ENCODE data around the gene TRIP10.

DNA sequence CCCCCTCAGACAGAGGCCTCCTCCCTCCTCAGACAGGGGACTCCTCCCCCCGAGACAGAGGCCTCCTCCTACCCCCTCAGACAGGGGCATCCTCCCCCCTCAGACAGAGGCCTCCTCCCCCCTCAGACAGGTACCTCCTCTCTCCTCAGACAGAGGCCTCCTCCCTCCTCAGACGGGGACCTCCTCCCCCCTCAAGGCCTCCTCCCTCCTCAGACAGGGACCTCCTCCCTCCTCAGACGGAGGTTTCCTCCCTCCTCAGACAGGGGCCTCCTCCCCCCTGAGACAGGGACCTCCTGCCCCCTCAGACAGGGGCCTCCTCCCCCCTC is 32.9 kb upstream of the TRIP10 start:
- TF ChIP-seq, protein P1, sequence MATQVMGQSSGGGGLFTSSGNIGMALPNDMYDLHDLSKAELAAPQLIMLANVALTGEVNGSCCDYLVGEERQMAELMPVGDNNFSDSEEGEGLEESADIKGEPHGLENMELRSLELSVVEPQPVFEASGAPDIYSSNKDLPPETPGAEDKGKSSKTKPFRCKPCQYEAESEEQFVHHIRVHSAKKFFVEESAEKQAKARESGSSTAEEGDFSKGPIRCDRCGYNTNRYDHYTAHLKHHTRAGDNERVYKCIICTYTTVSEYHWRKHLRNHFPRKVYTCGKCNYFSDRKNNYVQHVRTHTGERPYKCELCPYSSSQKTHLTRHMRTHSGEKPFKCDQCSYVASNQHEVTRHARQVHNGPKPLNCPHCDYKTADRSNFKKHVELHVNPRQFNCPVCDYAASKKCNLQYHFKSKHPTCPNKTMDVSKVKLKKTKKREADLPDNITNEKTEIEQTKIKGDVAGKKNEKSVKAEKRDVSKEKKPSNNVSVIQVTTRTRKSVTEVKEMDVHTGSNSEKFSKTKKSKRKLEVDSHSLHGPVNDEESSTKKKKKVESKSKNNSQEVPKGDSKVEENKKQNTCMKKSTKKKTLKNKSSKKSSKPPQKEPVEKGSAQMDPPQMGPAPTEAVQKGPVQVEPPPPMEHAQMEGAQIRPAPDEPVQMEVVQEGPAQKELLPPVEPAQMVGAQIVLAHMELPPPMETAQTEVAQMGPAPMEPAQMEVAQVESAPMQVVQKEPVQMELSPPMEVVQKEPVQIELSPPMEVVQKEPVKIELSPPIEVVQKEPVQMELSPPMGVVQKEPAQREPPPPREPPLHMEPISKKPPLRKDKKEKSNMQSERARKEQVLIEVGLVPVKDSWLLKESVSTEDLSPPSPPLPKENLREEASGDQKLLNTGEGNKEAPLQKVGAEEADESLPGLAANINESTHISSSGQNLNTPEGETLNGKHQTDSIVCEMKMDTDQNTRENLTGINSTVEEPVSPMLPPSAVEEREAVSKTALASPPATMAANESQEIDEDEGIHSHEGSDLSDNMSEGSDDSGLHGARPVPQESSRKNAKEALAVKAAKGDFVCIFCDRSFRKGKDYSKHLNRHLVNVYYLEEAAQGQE (IDR thresholded peaks at IDR 0.05; ENCODE audit: borderline replicate concordance), result no peak
- TF ChIP-seq, protein P2, sequence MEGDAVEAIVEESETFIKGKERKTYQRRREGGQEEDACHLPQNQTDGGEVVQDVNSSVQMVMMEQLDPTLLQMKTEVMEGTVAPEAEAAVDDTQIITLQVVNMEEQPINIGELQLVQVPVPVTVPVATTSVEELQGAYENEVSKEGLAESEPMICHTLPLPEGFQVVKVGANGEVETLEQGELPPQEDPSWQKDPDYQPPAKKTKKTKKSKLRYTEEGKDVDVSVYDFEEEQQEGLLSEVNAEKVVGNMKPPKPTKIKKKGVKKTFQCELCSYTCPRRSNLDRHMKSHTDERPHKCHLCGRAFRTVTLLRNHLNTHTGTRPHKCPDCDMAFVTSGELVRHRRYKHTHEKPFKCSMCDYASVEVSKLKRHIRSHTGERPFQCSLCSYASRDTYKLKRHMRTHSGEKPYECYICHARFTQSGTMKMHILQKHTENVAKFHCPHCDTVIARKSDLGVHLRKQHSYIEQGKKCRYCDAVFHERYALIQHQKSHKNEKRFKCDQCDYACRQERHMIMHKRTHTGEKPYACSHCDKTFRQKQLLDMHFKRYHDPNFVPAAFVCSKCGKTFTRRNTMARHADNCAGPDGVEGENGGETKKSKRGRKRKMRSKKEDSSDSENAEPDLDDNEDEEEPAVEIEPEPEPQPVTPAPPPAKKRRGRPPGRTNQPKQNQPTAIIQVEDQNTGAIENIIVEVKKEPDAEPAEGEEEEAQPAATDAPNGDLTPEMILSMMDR (IDR thresholded peaks at IDR 0.05; ENCODE audit: poor library complexity, severe bottlenecking), result no peak
- TF ChIP-seq EP300 (conservative IDR thresholded peaks at IDR 0.05; ENCODE audit: poor library complexity, severe bottlenecking), result no peak
- no peak for TF ChIP-seq POLR2AphosphoS5 (IDR thresholded peaks at IDR 0.05)
- no peak for TF ChIP-seq RAD21 (conservative IDR thresholded peaks at IDR 0.05)
- TF ChIP-seq MXI1 (conservative IDR thresholded peaks at IDR 0.05; ENCODE audit: poor library complexity, severe bottlenecking), result no peak
